Glutamatergic neuron (in vitro differentiated cells): ENCODE data around the gene CREB3. TPM values are rescaled to one million over a fixed set of nuclear protein-coding genes. Genes with fewer than 3 reads are reported as not detected.

Experiments used
- DNase-seq: peaks from one replicate; pipeline ENCODE4 v3.0.0; 2022
- H3K27ac Mint-ChIP-seq: one replicate; pipeline ENCODE4 v1.8.0; 2020; ENCODE audit warnings: mild to moderate bottlenecking, mixed read lengths, inconsistent platforms; ENCODE audit not compliant: unreplicated experiment
- H3K27me3 Mint-ChIP-seq: one replicate; pipeline ENCODE4 v1.8.0; 2020; ENCODE audit warnings: mild to moderate bottlenecking, moderate library complexity, mixed read lengths, inconsistent platforms; ENCODE audit not compliant: unreplicated experiment
- H3K36me3 Mint-ChIP-seq: one replicate; pipeline ENCODE4 v1.8.0; 2020; ENCODE audit warnings: mild to moderate bottlenecking, mixed read lengths, inconsistent platforms; ENCODE audit not compliant: unreplicated experiment
- H3K4me1 Mint-ChIP-seq: one replicate; pipeline ENCODE4 v1.8.0; 2020; ENCODE audit warnings: mild to moderate bottlenecking, low read depth, mixed read lengths, inconsistent platforms; ENCODE audit not compliant: unreplicated experiment
- H3K4me3 Mint-ChIP-seq: one replicate; pipeline ENCODE4 v1.8.0; 2020; ENCODE audit warnings: mild to moderate bottlenecking, mixed read lengths, inconsistent platforms; ENCODE audit not compliant: unreplicated experiment
- H3K9me3 Mint-ChIP-seq: one replicate; pipeline ENCODE4 v1.8.0; 2020; ENCODE audit warnings: mild to moderate bottlenecking, moderate library complexity, mixed read lengths, inconsistent platforms; ENCODE audit not compliant: unreplicated experiment
- total RNA-seq: library from RNA; stranded (reverse); fragmentation: NEBNext Ultra II Directional; extraction: Animal tissue kit (Norgen Biotek cat#: 25700); gene quantifications from one replicate; pipeline ENCODE4 v1.2.1, GENCODE V29; 2021; ENCODE audit not compliant: unreplicated experiment
- TF ChIP-seq, protein P1 (sequence below): fragments of 200-600 bp; sonication (generic); IDR thresholded peaks from one replicate; pipeline ENCODE4 v1.5.0; 2021; ENCODE audit not compliant: partially characterized antibody, unreplicated experiment

CREB3 gene
- total RNA-seq, 1 donor from 2014 or later = 32.0 TPM

DNA sequence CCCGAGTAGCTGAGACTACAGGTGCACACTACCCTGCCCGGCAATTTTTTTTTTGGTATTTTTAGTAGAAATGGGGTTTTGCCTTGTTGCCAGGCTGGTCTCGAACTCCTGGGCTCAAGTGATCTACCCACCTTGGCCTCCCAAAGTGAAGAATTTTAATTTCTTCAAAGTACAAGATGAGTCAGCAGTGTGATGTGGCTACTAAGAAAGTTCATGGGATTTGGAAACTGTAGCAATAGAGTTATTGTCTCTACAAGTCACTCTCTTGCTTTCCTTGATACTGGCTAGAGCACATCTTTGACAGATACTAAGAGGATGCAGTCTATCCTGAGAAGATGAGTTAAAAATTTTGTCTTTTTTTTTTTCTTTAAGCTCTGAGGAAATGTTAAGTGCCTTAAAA is 1.6 kb downstream of the CREB3 start:
- Mint-ChIP-seq H3K27ac (no peak overlapping the region), H3K4me1 (peaks cover 7% of the 10 kb centered on the region), H3K4me3 (no peak overlapping the region), H3K9me3 (peaks cover 7% of the 10 kb centered on the region), H3K27me3 (peaks cover 2% of the 10 kb centered on the region), H3K36me3 (no peaks in the 10 kb centered on the region)
- no peak for DNase-seq
- TF ChIP-seq, protein P1, sequence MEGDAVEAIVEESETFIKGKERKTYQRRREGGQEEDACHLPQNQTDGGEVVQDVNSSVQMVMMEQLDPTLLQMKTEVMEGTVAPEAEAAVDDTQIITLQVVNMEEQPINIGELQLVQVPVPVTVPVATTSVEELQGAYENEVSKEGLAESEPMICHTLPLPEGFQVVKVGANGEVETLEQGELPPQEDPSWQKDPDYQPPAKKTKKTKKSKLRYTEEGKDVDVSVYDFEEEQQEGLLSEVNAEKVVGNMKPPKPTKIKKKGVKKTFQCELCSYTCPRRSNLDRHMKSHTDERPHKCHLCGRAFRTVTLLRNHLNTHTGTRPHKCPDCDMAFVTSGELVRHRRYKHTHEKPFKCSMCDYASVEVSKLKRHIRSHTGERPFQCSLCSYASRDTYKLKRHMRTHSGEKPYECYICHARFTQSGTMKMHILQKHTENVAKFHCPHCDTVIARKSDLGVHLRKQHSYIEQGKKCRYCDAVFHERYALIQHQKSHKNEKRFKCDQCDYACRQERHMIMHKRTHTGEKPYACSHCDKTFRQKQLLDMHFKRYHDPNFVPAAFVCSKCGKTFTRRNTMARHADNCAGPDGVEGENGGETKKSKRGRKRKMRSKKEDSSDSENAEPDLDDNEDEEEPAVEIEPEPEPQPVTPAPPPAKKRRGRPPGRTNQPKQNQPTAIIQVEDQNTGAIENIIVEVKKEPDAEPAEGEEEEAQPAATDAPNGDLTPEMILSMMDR = no peak

GRCh38 chr9:35736201-35736633 is 3.8 kb downstream of the CREB3 start:
- H3K4me1 Mint-ChIP-seq = peaks cover 6% of the 10 kb centered on the region
- peak overlapping the region; percentile 72 for H3K27ac Mint-ChIP-seq
- peaks cover 7% of the 10 kb centered on the region for H3K9me3 Mint-ChIP-seq
- H3K4me3 Mint-ChIP-seq = no peak overlapping the region
- no peaks in the 10 kb centered on the region for H3K36me3 Mint-ChIP-seq
- DNase-seq = peak; percentile 79
- H3K27me3 Mint-ChIP-seq = peaks cover 2% of the 10 kb centered on the region
- TF ChIP-seq, protein P1 = peak; percentile 76

GRCh38 chr9:35737143-35737542 is 4.7 kb downstream of the CREB3 start:
- DNase-seq = no peak
- H3K27ac Mint-ChIP-seq = peak overlapping the region; percentile 43
- TF ChIP-seq, protein P1 = no peak
- H3K27me3 Mint-ChIP-seq = peaks cover 2% of the 10 kb centered on the region
- no peak overlapping the region for H3K4me3 Mint-ChIP-seq
- peaks cover 7% of the 10 kb centered on the region for H3K4me1 Mint-ChIP-seq
- H3K36me3 Mint-ChIP-seq = no peaks in the 10 kb centered on the region
- peaks cover 7% of the 10 kb centered on the region for H3K9me3 Mint-ChIP-seq

GRCh38 chr9:35738186-35738585 is 5.7 kb downstream of the CREB3 start:
- no peak for DNase-seq
- H3K27me3 Mint-ChIP-seq = peaks cover 5% of the 10 kb centered on the region
- no peak overlapping the region for H3K4me3 Mint-ChIP-seq
- H3K36me3 Mint-ChIP-seq = peaks cover 4% of the 10 kb centered on the region
- peaks cover 7% of the 10 kb centered on the region for H3K9me3 Mint-ChIP-seq
- peak overlapping the region; percentile 62 for H3K27ac Mint-ChIP-seq
- peaks cover 7% of the 10 kb centered on the region for H3K4me1 Mint-ChIP-seq
- TF ChIP-seq, protein P1 = no peak

GRCh38 chr9:35738924-35739323 is 6.5 kb downstream of the CREB3 start:
- TF ChIP-seq, protein P1 = no peak

More at GRCh38 chr9:35738924-35739323, 6.5 kb downstream of the CREB3 start:
- H3K9me3 Mint-ChIP-seq = peaks cover 9% of the 10 kb centered on the region
- H3K4me3 Mint-ChIP-seq = no peak overlapping the region
- H3K27me3 Mint-ChIP-seq = peaks cover 5% of the 10 kb centered on the region
- peaks cover 6% of the 10 kb centered on the region for H3K4me1 Mint-ChIP-seq
- H3K27ac Mint-ChIP-seq = peak overlapping the region; percentile 21
- peaks cover 8% of the 10 kb centered on the region for H3K36me3 Mint-ChIP-seq
- no peak for DNase-seq
